ENCODE results near the gene PSMG3.

Gene PSMG3

DNA sequence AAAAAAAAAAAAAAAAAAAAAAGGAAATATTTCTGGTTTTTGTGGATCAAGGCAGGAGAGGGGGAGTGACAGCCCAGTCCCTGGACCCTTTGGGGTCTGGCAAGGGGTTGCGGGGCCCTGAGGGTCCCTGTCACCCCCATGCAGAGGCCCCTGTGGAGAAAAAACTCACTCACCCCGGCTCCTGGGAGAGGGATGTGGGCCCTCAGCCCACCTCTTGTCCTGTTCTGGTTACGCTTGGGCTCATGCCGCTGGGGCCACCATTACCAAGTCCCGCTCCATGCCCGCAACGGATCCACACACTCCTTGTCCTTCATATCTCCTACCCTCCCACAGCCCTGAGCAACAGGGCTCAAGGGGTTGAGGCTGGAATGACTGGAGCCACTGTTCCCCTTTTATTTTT, 12.8 kb downstream of the PSMG3 start:
- no peak for DNase-seq

DNA sequence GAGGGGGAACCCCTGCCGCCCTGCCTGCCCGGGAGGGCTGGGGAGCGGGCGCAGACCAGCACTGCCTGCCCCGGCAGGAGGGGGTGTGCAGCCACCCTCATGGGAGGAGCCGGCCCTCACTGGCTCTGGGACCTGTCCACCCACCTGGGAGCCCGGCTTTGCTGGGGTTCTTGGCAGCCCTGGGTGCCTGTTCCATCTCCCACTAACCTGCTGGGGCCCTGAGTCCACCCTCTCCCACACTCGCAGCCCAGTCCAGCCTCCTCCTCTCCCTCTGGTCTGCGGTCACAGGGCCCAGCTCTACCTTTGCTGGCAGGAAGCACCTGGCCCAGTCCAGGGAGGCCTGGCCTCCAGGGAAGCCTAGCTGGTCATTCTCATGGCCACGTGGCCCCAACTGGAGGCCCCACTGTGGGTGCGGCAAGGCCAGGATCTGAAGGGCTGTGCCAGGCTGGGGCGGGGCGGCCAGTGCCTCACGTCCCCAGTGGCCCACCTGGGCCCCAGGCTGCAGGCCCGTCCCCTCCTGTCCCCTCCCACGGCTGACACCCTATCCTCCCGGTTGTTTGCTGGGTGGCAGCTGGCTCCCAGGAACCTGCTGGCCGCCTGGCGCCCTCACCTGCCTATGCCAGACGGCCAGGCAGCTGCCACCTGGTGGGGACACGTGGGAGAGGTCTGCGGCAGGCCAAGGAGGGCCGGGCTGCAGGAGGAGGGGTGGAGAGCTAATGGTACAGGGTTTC, 13.9 kb downstream of the PSMG3 start, which contains the start of gene TMEM184A:
TMEM184A (minus strand) TSS at position 393 of the 731 bp plus-strand sequence. CDS start 721 bp downstream, outside the sequence.
- DNase-seq, result peak; percentile 10

DNA sequence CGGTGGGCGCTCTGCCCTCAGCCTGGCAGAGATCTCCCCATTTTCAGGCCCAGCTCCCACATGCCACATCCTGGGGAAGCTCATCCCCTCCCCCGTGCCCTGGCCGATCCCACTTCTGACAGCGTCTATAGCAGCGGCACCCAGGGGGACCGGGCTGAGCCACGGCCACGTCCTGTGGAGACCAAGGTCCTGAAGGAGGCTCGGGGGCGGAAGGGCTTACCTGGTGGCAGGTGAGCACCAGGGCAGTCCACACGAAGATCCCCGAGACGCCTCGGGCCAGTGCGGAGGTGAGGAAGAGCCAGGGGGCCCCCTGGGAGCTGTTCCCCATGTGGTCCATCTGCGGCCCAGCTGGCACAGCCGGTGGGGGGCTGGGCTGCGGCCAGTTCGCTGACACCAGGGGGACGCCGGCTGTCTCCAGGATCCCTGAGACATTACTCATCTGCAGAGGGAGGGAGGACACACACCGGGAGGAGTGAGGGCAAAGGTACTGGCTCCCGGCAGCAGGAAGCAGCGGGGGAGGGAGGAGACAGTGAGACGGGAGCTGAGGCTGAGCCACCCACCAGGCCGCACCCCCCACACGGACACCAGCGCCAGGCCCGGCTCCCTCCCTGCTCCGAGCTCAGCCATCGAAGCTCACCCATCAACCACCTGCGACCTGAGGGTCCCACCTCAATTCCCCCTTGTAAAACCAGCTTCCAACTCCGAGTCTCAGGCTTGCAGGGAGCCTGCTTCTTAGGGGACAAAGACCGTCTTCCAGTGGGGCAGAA, 14.6 kb downstream of the PSMG3 start:
- DNase-seq, result no peak

DNA sequence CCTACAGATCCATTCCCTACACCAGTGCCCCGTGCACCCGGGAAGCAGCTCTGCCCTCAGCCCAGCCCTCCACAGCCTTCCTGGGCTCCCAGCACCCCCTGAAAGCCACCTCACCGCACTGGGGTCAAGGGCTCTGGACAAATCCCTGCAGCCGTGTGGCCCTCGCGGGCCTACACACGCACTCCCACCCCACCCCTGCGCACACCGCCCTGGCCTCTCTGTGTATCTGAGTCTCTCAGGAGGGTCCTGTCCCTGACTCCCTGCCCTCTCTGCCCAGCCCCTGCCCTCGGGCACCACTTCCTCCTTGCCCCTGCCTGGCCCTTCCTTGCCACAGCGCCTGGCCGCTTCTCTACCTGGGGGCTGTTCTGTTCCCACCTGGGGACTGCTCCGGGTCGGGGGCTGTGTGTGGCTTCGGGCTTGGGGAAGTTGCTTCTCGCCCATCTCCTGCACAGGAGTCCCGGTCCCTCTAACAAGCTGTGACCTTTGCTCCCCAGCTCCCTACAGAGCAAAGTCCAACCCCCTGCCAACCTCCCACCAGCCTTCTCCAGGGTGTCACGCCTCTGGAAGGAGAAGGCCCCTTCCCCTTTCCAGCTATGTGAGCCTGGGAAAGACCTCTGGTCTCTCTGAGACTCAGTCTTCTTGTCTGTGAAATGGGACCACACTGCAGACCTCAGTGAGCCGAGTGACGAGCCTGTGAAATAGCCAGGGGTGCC, 15.3 kb downstream of the PSMG3 start:
- DNase-seq, result no peak

DNA sequence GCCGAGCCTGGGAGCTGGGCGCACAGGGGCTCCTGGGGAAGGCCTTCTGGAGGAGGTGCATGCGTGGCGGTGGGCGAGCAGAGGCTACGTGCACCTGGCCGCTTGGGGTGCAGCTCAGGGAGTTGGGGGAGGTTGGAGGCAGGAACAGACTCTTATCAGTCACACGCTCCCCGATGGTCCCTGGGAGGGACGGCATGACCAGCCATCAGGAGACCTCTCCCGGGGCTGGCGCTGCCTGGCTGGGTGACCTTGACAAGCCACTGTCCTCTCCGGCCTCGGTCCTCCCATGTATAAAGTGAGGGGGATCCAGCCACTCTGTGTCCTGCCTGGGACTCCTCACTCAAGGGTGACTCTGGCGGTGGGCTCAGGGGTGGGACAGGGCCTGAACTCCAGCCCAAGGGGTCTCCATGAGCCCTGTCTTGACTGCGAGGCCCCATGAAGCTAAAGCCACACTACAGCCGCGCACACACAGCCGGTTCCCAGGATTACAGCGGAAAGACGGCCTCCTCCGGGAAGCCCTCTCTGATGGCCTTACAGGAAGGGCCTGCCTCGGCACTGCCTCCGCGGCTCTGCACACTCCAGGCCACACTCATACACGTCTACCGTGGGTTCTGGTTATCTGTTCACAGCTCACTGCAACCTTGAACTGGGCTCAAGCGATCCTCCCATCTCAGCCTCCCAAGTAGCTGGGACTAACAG, 16.2 kb downstream of the PSMG3 start:
- DNase-seq, result no peak

DNA sequence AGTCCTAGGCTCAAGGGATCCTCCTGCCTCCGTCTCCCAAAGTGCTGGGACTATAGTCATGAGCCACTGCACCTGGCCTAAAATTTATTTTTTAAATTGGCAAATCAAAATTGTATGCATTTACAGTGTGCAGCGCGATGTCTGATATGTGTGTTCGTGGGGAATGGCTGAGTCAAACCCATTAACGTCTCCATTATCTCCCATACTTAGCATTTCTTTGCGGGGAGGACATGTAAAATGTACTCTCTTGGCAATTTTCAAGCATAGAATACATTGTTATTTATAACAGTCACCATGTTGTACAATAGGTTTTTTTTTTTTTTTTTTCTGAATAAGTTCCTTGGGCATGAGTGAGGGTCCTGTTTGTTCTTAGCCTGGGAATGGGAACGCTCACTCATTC, 17.6 kb downstream of the PSMG3 start:
- DNase-seq, result no peak

DNA sequence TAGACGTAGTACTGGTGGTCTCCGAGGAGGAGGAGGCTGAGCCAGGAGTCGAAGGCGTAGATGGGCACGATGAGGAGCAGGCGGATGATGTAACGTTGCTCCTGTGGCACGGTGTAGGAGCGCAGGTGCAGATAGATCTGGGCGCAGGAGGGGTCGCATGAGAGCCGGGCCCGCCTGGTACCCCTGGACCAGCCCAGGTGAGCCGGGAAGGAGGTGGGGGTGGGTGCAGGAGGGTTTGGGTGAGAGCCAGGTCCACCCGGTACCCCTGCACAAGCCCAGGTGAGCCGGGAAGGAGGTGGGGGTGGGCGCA, 19.0 kb downstream of the PSMG3 start:
- DNase-seq, result no peak

DNA sequence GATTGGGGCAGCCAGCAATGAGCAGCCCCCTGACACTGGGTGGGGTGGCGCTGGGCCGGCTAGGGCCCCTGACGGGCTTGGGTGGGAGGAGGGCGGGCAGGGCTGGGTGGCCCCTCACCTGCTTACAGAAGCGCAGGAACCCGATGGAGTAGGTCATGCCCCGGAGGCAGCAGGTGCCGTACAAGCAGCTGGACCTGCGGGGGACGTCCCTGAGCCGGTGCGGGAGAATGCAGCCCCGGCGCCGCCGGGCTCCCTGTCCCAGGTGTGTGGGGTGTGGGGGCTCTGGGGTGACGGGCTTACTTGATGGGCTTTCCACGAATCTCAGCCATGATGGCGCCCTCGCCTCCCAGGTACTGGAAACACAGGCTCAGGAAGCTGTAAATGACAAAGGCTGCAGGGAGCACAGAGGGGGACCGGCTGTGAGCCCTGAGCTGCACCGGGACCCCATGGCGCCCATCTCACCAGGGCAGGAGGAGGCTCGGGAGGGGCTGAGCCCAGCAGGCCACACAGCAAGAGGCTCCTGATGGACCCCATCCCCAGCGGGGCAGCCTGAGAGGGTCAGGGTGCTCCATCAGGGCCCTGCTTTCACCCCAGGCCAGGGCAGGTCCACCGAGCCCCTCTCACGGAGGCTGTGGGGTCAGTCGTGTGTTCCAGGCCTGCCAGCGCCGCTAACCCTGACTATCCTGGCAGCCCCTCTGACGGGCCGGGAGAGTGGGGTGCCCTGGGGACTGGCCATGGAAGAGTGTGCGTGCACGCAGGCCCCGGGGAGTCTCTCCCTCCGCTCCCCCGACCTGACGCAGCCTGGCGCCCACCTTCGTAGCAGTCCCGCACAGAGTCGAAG, 19.6 kb downstream of the PSMG3 start:
- no peak for DNase-seq

DNA sequence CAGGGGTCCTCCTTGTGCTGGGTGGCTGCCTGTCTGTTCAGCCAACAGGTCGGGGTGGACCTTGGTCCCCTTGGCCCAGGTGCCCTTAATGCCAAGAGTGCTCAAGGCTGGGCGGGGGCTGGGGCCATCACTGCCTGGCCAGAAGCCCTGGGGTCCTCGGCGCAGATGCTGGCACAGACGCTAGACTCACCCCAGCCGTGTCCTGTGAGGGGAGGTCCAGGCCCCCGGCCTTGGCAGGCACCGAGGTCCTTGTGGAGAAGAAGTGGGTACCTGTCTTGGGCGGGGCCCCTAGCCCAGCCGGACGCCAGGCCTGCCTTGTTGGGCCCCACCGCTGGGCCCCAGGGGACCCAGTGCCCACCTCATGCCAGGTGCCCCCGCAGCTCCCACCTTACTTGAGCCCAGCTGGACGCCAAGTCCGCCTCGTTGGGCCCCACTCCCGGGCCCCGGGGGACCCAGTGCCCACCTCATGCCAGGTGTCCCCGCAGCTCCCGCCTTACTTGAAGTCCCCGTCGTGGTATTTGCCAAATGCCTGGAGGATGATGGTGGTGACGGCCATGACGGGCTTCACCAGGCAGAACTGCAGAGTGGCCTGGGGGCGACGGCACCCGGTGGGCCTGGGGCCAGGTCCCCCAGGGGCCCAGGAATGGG, 20.4 kb downstream of the PSMG3 start:
- DNase-seq, result no peak

DNA sequence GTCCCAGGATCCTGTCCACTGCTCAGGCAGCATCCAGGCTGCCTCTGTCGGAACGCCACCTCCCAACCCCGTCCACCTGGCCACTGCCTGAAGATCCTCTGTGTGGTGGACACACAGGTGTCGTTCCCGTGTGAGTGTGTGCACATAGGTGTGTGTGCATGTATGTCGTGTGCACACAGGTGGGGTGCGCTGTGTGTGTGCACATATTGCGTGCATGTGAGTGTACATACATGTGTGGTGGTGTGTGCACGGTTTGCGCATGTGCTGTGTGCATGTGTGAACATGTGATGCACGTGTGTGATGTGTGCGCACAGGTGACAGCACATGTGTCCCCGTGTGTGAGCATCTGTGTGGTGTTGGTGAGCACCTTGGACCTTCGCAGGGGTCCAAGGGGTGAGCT, 20.9 kb downstream of the PSMG3 start:
- no peak for DNase-seq

DNA sequence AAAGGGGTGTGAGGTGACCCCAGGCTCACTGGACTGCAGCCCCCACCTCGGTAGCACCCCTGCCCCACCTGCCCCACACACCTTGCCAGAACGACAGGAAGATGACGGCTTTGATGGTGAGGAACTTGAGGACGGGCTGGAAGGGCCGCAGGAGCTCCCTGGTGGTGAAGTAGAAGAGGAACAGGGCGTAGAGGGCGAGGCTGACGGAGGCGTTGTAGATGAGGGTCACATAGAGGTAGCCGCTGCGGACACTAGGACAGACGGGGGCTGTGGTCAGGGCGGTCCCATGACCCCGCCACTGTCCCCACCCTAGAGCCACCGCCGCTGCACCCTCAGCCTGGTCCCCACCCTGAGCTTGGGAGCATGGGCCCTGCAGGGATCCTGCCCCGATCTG, 21.4 kb downstream of the PSMG3 start:
- no peak for DNase-seq

DNA sequence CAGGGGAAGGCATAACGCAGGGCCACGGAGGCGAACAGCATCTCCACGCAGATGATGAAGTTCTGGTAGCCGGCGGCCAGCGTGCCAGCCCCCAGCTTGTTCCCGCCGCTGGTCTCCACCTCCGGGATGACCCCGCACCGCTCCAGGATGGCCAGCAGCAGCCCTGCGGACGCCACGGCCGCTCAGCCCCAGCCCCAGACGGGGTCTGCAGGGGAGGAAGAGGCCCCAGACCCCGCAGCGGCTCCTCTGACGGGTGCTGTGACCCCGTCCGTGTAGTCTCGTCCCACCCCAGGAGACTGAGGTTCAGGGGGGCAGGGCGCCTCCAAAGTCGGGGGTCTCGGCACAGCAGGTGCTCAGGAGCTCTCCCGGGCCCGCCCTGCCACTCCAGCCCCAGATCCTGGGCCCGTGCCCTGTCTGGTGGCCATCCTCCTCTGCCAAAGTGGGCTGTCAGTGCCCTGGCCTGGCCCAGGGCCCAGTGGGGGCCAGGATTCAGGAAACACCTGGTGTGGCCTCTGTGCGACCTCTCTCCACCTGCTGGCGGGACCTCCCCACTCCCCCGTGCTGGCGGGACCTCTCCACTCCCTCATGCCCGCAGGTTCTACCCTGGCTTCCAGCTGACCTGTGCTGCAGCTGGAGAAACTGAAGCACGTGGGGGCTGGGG, 21.9 kb downstream of the PSMG3 start:
- no peak for DNase-seq

DNA sequence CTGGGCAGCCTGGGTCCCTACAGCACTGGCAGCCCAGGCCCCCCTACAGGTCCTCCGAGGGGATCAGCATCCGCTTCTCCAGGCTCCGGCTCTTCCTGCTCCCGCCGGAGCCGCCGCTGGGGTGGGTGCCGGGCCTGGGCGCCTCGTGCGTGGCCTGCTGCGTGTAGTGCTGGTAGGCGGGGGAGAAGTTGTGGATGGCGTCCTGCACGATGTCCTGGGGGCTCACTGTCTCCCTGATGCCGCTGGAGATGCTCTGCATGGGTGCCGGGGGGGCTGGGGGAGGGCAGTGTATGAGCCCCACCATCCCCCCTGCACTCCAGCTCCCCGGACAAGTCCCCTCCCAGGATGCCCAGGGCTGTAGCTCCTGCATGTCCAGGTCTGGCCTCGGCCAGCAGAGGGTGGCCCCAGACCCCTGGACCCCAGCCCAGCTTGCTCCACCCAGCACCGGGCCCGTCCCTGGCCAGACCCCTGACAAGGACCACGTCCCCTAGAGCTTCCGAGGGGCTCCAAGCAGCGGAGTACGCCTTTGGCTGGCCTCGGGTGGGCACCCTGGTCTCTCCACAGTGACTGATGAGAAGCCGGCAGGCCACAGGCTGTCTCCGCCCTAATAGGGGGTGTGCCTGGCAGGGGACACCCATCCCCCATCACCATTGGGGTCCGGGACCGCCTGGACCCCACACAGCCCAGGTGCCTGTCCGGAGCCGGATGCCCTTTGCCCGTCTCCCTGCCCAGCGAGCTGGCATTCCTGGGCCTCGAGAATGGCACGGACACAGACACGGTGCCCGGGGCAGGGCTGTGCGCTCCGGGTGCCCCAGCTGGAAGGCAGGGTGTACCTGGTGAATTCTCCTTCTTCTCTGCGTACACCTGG, 22.7 kb downstream of the PSMG3 start:
- DNase-seq, result no peak

DNA sequence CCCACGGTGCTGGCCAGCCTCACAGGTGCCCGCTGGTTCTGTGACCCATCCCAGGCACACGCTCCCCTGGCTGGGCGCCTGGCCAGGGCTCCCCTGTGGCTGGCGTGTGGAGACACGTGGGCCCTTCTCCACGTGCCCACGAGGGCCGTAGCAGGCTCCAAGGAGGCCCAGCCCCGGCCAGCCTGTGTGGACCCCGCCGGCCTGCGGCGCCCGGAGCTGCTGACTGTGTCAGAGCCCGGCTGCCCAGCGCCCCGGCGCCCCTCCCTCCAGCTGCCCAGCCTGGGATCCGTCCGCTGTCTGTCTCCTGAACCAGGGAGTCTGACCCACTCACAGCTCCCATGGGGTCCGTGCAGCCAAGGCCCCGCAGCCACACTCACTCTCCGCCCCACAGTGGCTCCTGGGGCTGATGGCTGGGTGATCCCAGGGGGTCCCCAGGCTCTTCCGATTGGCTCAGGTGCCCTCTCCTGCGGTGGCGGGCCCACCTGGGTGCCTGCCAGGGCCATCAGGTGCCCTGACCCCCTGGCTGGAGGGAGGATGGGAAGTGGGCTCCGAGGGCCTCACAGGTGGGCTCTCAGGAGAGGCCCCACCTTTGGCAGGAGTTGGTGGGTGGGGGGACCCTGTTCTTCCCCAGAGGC, 23.4 kb downstream of the PSMG3 start:
- DNase-seq, result no peak

DNA sequence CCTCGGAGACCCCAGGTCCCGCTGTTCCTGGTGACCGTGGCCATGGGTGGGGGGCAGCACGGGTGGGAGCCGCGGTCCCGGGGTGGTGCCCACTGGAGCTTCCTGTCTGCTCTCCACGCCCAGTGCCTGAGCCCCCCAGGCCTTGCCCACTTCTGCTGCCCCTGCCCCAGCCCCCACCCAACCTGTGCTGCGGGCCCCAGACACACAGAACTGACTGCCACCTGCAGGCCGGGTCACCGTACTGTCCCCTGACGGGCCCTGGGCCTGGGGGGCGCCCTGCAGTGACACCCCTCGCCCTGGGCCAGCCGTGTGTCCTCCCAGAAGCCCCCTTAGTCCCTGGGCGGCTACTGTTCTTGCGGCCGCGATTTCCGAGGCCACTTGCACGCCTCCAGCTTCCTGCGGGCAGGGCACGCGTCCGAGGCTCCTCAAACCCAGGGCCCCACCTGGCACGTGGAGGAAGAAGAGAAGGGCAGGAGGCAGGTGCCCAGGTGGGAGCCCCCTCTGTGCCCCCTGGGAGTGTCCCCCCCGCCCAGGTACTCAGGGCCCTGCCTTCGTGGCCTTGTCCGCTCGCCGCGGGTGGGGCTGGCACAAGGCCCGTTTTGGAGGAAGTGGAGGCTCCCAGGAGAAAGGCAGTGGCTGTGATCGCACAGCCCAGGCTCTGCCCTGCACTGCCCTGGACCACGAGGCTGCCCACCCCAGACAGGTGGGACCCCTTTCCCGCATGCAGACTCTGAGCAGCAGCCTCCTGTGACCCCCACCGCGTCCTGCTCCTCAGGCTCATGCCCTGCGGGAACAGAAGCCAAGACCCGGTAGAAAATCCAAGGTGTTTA, 24.2 kb downstream of the PSMG3 start:
- DNase-seq, result no peak

DNA sequence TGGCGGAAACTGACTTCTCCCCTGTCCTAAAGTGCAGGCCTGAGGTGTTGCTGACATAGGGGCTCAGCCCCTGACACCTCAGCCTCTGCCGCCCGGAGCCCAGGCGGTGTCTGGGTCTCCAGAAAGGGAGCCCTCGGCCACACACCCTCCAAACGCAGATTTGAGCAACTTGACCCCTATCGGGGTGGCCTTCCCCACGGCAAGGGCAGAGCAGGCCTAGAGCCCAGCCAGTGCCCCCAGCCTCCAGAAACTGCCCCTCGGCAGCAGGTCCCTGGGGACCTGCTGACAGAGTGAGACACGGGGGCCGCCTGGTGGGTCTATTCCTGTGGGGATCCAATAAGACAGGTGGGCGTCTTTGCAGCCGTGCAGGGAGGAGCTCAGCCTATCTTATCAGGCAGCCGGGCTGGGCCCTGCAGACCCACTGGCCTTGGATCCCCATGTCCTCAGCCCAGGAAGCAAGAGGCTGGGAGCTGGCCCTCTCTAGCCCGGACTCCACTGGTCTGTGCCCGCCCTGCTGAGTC, 24.9 kb downstream of the PSMG3 start:
- DNase-seq, result no peak

DNA sequence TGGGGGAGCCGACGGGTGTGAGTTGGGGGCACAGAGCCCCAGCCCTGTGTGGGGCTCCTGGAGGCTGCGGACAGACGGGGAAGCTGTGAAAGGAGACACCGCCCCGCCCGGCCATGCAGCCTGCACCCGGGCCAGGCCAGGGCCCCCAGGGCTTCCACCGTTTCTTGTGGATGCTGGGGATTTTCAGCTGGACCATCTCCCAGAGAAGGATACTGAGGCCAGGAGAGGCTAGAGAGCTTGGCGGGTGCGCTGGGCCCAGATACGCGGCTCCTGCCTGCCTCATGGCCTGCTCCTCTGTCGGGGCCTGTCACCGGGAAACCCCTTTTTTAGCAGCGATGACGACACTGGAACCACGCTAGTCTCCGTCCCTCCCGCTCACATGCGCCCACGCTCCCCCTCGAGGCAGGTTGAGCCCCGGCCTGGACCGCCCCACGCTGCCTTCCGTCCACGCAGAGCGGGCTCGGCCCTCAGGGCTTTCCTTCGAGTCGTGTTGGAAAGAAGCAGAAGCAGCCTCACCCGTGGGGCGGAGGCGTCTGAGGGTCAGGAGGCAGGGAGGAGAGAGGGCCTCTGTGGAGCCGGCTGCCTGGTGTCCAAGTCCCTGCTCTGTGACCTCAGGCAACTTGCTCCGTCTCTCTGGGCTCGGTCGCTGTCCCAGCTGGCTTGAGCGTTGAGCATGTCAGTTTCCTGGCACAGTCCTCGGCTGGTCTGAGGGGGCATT, 25.5 kb downstream of the PSMG3 start:
- peak; percentile 23 for DNase-seq

DNA sequence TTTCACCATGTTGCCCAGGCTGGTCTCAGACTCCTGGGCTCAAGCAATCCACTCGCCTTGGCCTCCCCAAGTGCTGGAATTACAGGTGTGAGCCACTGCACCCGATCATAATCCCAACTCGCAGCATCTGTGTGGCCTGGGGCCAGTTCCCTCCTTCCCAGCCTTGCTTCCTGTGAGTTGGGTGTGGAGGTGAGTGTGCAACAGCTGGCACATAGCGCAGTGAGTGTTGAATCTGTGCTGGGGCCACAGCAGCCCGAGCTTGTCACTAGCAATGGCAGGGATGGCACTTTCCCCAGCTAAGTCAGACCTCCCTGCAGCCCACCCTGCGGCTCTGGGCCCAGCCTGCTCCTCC, 26.0 kb downstream of the PSMG3 start:
- no peak for DNase-seq

All from stimulated activated naive CD4-positive, alpha-beta T cell treated with Interleukin-2 at 50 U/mL for 16 hours (primary cell).